Thyroid gland (tissue), 4 donors: ENCODE data around the gene PLEKHH1. TPM values are rescaled to one million over a fixed set of nuclear protein-coding genes. Genes with fewer than 3 reads are reported as not detected.

Experiments used
- DNase-seq, 2 donors: peaks; one replicate each; pipeline ENCODE4 v3.0.0-alpha.2; 2019
- H3K27ac ChIP-seq, 3 donors: fragments of 200-600 bp; sonication (generic); 1 replicate in 2 of 3; 2 replicates in 1 of 3; pipeline ENCODE4 v1.5.1; 2016 to 2019; ENCODE audit warnings: mild to moderate bottlenecking in 1 of 3, moderate library complexity in 1 of 3
- H3K27me3 ChIP-seq: fragments of 200-600 bp; sonication (generic); one replicate; pipeline ENCODE4 v1.5.1; 2019
- H3K36me3 ChIP-seq, 2 donors: fragments of 200-600 bp; sonication (generic); one replicate each; pipeline ENCODE4 v1.5.1; 2016 to 2019
- H3K4me1 ChIP-seq, 2 donors: fragments of 200-600 bp; sonication (generic); one replicate each; pipeline ENCODE4 v1.5.1; 2017 to 2019
- H3K4me3 ChIP-seq, 3 donors: fragments of 200-600 bp; sonication (generic); replicated peaks in 1 of 3; 1 replicate in 2 of 3; 2 replicates in 1 of 3; pipeline ENCODE4 v1.5.1; 2016; ENCODE audit warnings: mild to moderate bottlenecking in 1 of 3
- H3K9me3 ChIP-seq: fragments of 200-600 bp; sonication (generic); one replicate; pipeline ENCODE4 v1.5.1; 2017
- POLR2A ChIP-seq, 2 donors: fragments of 450-650 bp; IDR thresholded peaks; one replicate each; pipeline ENCODE4 v1.6.1; 2017; ENCODE audit warnings: antibody characterized with exemption in 2 of 2, mild to moderate bottlenecking in 2 of 2, moderate library complexity in 1 of 2
- WGBS, 2 donors: methylation state at CpG; one replicate each; pipeline ENCODE4 v1.1.5; 2017; 5-methylcytosine and 5-hydroxymethylcytosine counted together
- intact Hi-C: fragments of 100-400 bp; cut with DNase I; formaldehyde crosslinking; loops from one replicate; pipeline ENCODE4 v1.15.1; 2023
- total RNA-seq, 4 donors: library from RNA; depleted of rRNA; stranded (reverse); fragments of >200 nt; gene quantifications; one replicate each; pipeline ENCODE4 v1.2.3, GENCODE V29; 2016
- TF ChIP-seq, protein P1 (sequence below), 6 experiments: fragments of 200-600 bp in 3 of 6; fragments of 450-650 bp in 3 of 6; sonication (generic) in 3 of 6; IDR thresholded peaks; one replicate each; pipeline ENCODE4 v1.5.1; 2016 to 2019; ENCODE audit warnings: antibody characterized with exemption in 6 of 6, mild to moderate bottlenecking in 2 of 6, inconsistent platforms in 1 of 6, moderate library complexity in 1 of 6

The PLEKHH1 gene
- total RNA-seq, 4 donors from 2014 or later: 225 to 336 (median 241) TPM

DNA sequence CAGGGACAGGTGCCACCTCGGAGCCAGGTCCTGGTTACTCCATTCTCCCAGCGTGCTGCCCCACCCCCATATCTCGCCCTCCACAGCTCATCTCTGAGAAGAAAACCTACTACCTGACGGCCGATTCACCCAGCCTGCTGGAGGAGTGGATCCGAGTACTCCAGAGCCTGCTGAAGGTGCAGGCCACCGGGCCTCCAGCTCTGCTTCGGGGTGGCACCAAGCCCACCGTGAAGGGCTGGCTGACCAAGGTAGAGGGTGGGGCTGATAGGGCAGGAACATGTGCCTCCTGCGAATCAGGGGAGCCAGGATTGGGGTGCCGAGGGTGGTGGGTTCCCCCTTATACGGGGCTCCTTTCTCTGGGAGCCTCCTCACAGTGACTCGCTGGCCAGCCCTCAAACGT is 41.1 kb downstream of the PLEKHH1 start:
- no peaks in the 10 kb centered on the region for H3K27me3 ChIP-seq
- intact Hi-C loops: loop anchor here (5.0 to 10.0 kb wide), 2 partner anchors 47 to 149 kb away; no protein-coding TSS in a partner anchor
- peaks cover 79 to 80% of the 10 kb centered on the region in 2 donors for H3K36me3 ChIP-seq
- peaks cover 0 to 2% of the 10 kb centered on the region in 2 donors for H3K4me1 ChIP-seq
- H3K27ac ChIP-seq: no peak overlapping the region
- TF ChIP-seq, protein P1, sequence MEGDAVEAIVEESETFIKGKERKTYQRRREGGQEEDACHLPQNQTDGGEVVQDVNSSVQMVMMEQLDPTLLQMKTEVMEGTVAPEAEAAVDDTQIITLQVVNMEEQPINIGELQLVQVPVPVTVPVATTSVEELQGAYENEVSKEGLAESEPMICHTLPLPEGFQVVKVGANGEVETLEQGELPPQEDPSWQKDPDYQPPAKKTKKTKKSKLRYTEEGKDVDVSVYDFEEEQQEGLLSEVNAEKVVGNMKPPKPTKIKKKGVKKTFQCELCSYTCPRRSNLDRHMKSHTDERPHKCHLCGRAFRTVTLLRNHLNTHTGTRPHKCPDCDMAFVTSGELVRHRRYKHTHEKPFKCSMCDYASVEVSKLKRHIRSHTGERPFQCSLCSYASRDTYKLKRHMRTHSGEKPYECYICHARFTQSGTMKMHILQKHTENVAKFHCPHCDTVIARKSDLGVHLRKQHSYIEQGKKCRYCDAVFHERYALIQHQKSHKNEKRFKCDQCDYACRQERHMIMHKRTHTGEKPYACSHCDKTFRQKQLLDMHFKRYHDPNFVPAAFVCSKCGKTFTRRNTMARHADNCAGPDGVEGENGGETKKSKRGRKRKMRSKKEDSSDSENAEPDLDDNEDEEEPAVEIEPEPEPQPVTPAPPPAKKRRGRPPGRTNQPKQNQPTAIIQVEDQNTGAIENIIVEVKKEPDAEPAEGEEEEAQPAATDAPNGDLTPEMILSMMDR (IDR thresholded peaks at IDR 0.05): no peak
- TF ChIP-seq POLR2A (IDR thresholded peaks at IDR 0.05): no peak
- DNase-seq: no peak
- WGBS, 2 donors: 90 to 97% methylated on average over 8 to 14 of the region's 14 CpGs
- no peaks in the 10 kb centered on the region for H3K9me3 ChIP-seq
- no peak overlapping the region for H3K4me3 ChIP-seq

DNA sequence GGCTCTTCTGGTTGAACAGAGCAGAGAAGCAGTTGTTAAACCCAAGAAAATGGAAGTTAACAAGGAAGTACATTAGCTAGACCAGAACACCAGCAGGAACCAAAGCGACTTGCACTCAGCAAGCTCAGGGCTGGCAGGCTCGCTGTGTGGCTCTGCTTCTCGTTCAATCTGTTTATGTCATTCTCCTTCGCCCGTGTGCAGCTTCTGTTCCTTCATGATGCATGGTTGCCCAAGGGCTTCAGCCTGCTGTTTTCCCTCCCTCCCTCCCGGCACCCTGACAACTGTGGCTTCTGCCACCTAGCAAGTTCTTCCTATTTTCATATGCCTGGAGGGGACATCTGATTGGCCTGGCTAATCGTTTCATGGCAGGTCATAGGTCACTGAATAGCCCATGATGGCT is 41.7 kb downstream of the PLEKHH1 start:
- DNase-seq: no peak
- no peaks in the 10 kb centered on the region for H3K9me3 ChIP-seq
- no peaks in the 10 kb centered on the region for H3K27me3 ChIP-seq
- no peak overlapping the region for H3K4me3 ChIP-seq
- peaks cover 76 to 80% of the 10 kb centered on the region in 2 donors for H3K36me3 ChIP-seq
- H3K27ac ChIP-seq: peak overlapping the region in 1 of 3 donors; percentile 7
- H3K4me1 ChIP-seq: peaks cover 0 to 9% of the 10 kb centered on the region in 2 donors
- WGBS, 2 donors: 71 to 87% methylated on average over 7 of the region's 7 CpGs
- no peak for TF ChIP-seq POLR2A (IDR thresholded peaks at IDR 0.05)
- TF ChIP-seq, protein P1 (IDR thresholded peaks at IDR 0.05): no peak
- intact Hi-C loops: loop anchor here (5.0 to 10.0 kb wide), 2 partner anchors 48 to 150 kb away; no protein-coding TSS in a partner anchor

DNA sequence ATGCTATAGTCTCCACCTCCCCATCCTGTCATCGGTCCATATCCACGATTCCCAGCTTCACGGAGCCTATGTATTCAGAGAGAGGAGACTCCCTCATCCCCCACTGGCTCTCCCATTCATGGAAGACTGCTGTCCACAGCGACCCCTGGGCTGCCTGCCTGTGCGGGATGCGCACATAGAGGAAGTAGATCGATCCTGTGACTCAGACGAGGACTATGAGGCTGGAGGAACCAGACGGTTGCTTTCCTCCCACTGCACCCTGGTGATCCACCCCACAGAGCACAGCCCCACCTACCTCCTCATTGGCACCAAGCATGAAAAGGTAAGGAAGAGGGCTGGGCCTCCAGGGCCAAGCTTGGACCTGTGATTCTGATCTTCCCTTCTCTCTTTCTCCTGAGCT is 42.6 kb downstream of the PLEKHH1 start:
- Histone ChIP-seq H3K4me3 (no peak overlapping the region), H3K27me3 (no peaks in the 10 kb centered on the region), H3K36me3 (peaks cover 80% of the 10 kb centered on the region in 2 donors), H3K9me3 (no peaks in the 10 kb centered on the region), H3K4me1 (peaks cover 0 to 9% of the 10 kb centered on the region in 2 donors), H3K27ac (no peak overlapping the region)
- intact Hi-C loops: loop anchor here (10.0 kb wide), 1 partner anchor 151 kb away; no protein-coding TSS in a partner anchor
- whole genome bisulfite sequencing, 2 donors: 85 to 88% methylated on average over 9 of the region's 9 CpGs
- DNase-seq: no peak
- TF ChIP-seq, protein P1 (IDR thresholded peaks at IDR 0.05): no peak
- TF ChIP-seq POLR2A (IDR thresholded peaks at IDR 0.05): no peak

DNA sequence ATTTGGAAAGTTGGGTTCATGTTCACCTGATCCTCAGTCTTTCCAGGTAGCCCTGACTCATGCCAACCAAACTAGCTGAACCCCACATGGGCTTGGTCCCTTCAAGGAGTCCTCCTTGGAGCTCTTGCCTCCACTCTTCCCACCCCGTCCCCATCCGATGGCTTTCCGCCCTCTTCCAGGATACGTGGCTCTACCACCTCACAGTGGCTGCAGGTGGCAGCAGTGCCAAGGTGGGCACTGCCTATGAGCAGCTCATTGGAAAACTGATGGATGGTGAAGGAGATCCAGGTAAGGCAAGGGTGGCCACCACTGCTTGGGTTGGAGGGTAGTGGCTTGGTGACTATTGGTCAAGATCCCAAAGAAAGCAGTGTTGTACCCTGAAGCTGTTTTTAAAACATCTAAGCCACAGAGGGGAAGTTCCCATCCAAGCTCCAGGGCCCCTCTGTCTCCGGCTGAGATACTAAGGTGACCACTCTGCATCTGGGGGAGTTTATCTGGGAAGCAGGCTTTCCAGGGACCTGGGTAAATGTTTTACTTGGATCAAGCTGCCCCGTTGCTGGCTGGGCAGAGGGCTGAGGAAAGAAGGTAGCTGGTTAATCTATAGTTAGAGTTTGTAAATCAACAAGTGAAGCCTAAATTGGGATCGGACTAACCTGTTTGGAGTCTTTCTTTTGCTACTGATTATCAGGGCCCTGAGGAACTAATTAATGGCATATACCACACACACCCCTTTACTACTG is 43.3 kb downstream of the PLEKHH1 start:
- H3K4me1 ChIP-seq: peaks cover 0 to 9% of the 10 kb centered on the region in 2 donors
- peaks cover 82 to 87% of the 10 kb centered on the region in 2 donors for H3K36me3 ChIP-seq
- 94 to 98% methylated on average over 7 of the region's 7 CpGs for WGBS, 2 donors
- H3K27ac ChIP-seq: no peak overlapping the region
- no peak overlapping the region for H3K4me3 ChIP-seq
- DNase-seq: no peak
- no peaks in the 10 kb centered on the region for H3K9me3 ChIP-seq
- intact Hi-C loops: loop anchor here (10.0 kb wide), 1 partner anchor 152 kb away; no protein-coding TSS in a partner anchor
- TF ChIP-seq, protein P1 (IDR thresholded peaks at IDR 0.05): no peak
- no peak for TF ChIP-seq POLR2A (IDR thresholded peaks at IDR 0.05)
- H3K27me3 ChIP-seq: no peaks in the 10 kb centered on the region
